GM21786 (cell line): ENCODE results near the gene MAGED4.
"Not testable (repeated sequence)": the region's sequence is repeated elsewhere in the genome, so short reads cannot be mapped to it uniquely, and the experiment has no call there.

Experiments used
- ATAC-seq: cut with Tn5 transposase; IDR thresholded peaks from one replicate; pipeline ENCODE4 v1.9.1; 2021; ENCODE audit not compliant: unreplicated experiment

MAGED4 gene

GRCh38 chrX:52184440-52185077 lies at the start of gene MAGED4:
Gene MAGED4 (plus strand): TSS chrX:52184888. CDS start chrX:52185923, 1,035 bp downstream.
- not testable (repeated sequence) for ATAC-seq

- ATAC-seq: no peak
Measured at GRCh38 chrX:52138830-52139544, 45.7 kb upstream of the MAGED4 start.

- no peak for ATAC-seq
Measured at GRCh38 chrX:52139545-52139895, 45.2 kb upstream of the MAGED4 start.

GRCh38 chrX:52140020-52140419 lies 44.7 kb upstream of the MAGED4 start:
- no peak for ATAC-seq

GRCh38 chrX:52150667-52151066 lies 34.0 kb upstream of the MAGED4 start:
- not testable (repeated sequence) for ATAC-seq

- ATAC-seq: not testable (repeated sequence)
Measured at GRCh38 chrX:52160140-52160539, 24.5 kb upstream of the MAGED4 start.

- no peak for ATAC-seq
Measured at GRCh38 chrX:52166840-52167239, 17.8 kb upstream of the MAGED4 start.

GRCh38 chrX:52171055-52171454 lies 13.6 kb upstream of the MAGED4 start:
- ATAC-seq: not testable (repeated sequence)

- not testable (repeated sequence) for ATAC-seq
Measured at GRCh38 chrX:52185078-52185453, 378 bp downstream of the MAGED4 start.

GRCh38 chrX:52211405-52211804 lies 26.7 kb downstream of the MAGED4 start:
- not testable (repeated sequence) for ATAC-seq

GRCh38 chrX:52213276-52213675 lies 28.6 kb downstream of the MAGED4 start:
- ATAC-seq: no peak

- ATAC-seq: no peak
Measured at GRCh38 chrX:52216541-52216940, 31.9 kb downstream of the MAGED4 start.

GRCh38 chrX:52217494-52218160 lies 32.9 kb downstream of the MAGED4 start:
- ATAC-seq: no peak

GRCh38 chrX:52220936-52221335 lies 36.2 kb downstream of the MAGED4 start:
- ATAC-seq: no peak
